H1 (cell line): ENCODE data around the gene S1PR3. TPM values are rescaled to one million over a fixed set of nuclear protein-coding genes. Genes with fewer than 3 reads are reported as not detected.

ENCODE experiments used
- CTCF ChIA-PET: fragments of 300-600 bp; sonication (Branson Sonifier 250); formaldehyde crosslinking; loops from one replicate; lab custom pipeline; 2021; ENCODE audit not compliant: partially characterized antibody; lab: Charles Lee
- POLR2A ChIA-PET: fragments of 300-600 bp; sonication (Branson Sonifier 250); formaldehyde crosslinking; loops from one replicate; lab custom pipeline; 2021; ENCODE audit warnings: inconsistent platforms; ENCODE audit not compliant: partially characterized antibody; lab: Charles Lee
- DNase-seq, 2 experiments: peaks; one replicate each; pipeline versions ENCODE4 v3.0.0 to v3.0.0-alpha.2; 2010 to 2022; ENCODE audit warnings: low spot score in 2 of 2, low read depth in 1 of 2, mixed read lengths in 1 of 2
- FAIRE-seq: peaks from 2 replicates; lab custom pipeline; 2011; peaks lifted over from hg19 to GRCh38; lab: Jason Lieb, UNC
- H2AFZ ChIP-seq: 2 replicates; pipeline ENCODE4 v1.8.1; 2012; ENCODE audit warnings: low read length, inconsistent platforms
- H2AK5ac ChIP-seq: 2 replicates; pipeline ENCODE4 v1.6.1; 2013; ENCODE audit warnings: low read depth, low read length
- H2BK120ac ChIP-seq: replicated peaks from 2 replicates; pipeline ENCODE3; 2013; ENCODE audit warnings: low read depth, low read length, inconsistent platforms
- H2BK12ac ChIP-seq: 2 replicates; pipeline ENCODE4 v1.6.1; 2013; ENCODE audit warnings: low read depth, low read length
- H2BK15ac ChIP-seq: 2 replicates; pipeline ENCODE4 v1.6.1; 2013; ENCODE audit warnings: low read length
- H2BK20ac ChIP-seq: 2 replicates; pipeline ENCODE4 v1.6.1; 2013; ENCODE audit warnings: low read length
- H2BK5ac ChIP-seq: 2 replicates; pipeline ENCODE4 v1.6.1; 2013; ENCODE audit warnings: low read depth, low read length
- H3K14ac ChIP-seq: 2 replicates; pipeline ENCODE4 v1.6.1; 2013; ENCODE audit warnings: inconsistent platforms; ENCODE audit not compliant: insufficient read length
- H3K18ac ChIP-seq: 2 replicates; pipeline ENCODE4 v1.6.1; 2013; ENCODE audit warnings: low read length; ENCODE audit errors: extremely low read depth
- H3K23ac ChIP-seq: 2 replicates; pipeline ENCODE4 v1.6.1; 2013; ENCODE audit warnings: inconsistent platforms; ENCODE audit not compliant: insufficient read length
- H3K23me2 ChIP-seq: 2 replicates; pipeline ENCODE4 v1.6.1; 2013; ENCODE audit warnings: low read depth, low read length
- H3K27ac ChIP-seq: 2 replicates; pipeline ENCODE4 v1.6.1; 2011; ENCODE audit warnings: low read depth, low read length, inconsistent platforms
- H3K27me3 ChIP-seq, 4 experiments: replicated peaks in 1 of 4; 1 replicate in 1 of 4; 2 replicates in 3 of 4; pipeline versions ENCODE4 v1.6.1 to v1.8.1; 2011 to 2013; ENCODE audit warnings: low read length in 3 of 4, mild to moderate bottlenecking in 3 of 4, inconsistent platforms in 2 of 4, mixed read lengths in 2 of 4, moderate library complexity in 1 of 4; ENCODE audit not compliant: control insufficient read depth in 3 of 4, insufficient read depth in 3 of 4; ENCODE audit errors: extremely low read depth in 1 of 4
- H3K36me3 ChIP-seq, 4 experiments: 2 replicates each; pipeline versions ENCODE4 v1.6.1 to v1.8.1; 2011 to 2013; ENCODE audit warnings: mild to moderate bottlenecking in 4 of 4, low read length in 3 of 4, moderate library complexity in 2 of 4, control low read depth in 1 of 4, inconsistent platforms in 1 of 4; ENCODE audit not compliant: insufficient read depth in 4 of 4, control insufficient read depth in 2 of 4
- H3K4ac ChIP-seq: replicated peaks from 2 replicates; pipeline ENCODE3; 2013; ENCODE audit warnings: low read length, low read depth, mixed read lengths, inconsistent platforms; ENCODE audit not compliant: insufficient read length
- H3K4me1 ChIP-seq, 4 experiments: replicated peaks in 1 of 4; 1 replicate in 1 of 4; 2 replicates in 3 of 4; pipeline versions ENCODE4 v1.6.1 to v1.8.1; 2011 to 2013; ENCODE audit warnings: low read length in 3 of 4, inconsistent platforms in 2 of 4, mixed read lengths in 1 of 4; ENCODE audit not compliant: insufficient read depth in 4 of 4, control insufficient read depth in 3 of 4
- H3K4me2 ChIP-seq, 2 experiments: 2 replicates each; pipeline versions ENCODE4 v1.6.1 to v1.8.1; 2011 to 2013; ENCODE audit warnings: low read depth in 2 of 2, low read length in 2 of 2, control low read depth in 1 of 2, inconsistent platforms in 1 of 2, mild to moderate bottlenecking in 1 of 2; ENCODE audit not compliant: insufficient read depth in 1 of 2
- H3K4me3 ChIP-seq, 4 experiments: fragments of 200-600, 300-600 bp in 1 of 4; sonication (generic), shearing (Covaris generic), sonication (Bioruptor Twin) in 1 of 4; 2 replicates each; pipeline versions ENCODE4 v1.5.1 to v1.8.1; 2011 to 2016; ENCODE audit warnings: low read length in 4 of 4, low read depth in 3 of 4, control low read depth in 2 of 4, inconsistent platforms in 2 of 4, mild to moderate bottlenecking in 2 of 4, mixed read lengths in 1 of 4, moderate library complexity in 1 of 4; ENCODE audit not compliant: insufficient read depth in 2 of 4; ENCODE audit errors: extremely low read depth in 1 of 4
- H3K56ac ChIP-seq: replicated peaks from 2 replicates; pipeline ENCODE3; 2013; ENCODE audit warnings: low read depth, mild to moderate bottlenecking, mixed read lengths, low read length, inconsistent platforms; ENCODE audit not compliant: insufficient read length
- H3K79me1 ChIP-seq: 2 replicates; pipeline ENCODE4 v1.6.1; 2013; ENCODE audit warnings: low read depth, low read length, control low read depth
- H3K79me2 ChIP-seq, 2 experiments: 2 replicates each; pipeline versions ENCODE4 v1.6.1 to v1.8.1; 2012 to 2013; ENCODE audit warnings: low read length in 2 of 2, mild to moderate bottlenecking in 2 of 2, inconsistent platforms in 1 of 2; ENCODE audit not compliant: insufficient read depth in 2 of 2, control insufficient read depth in 1 of 2
- H3K9ac ChIP-seq, 4 experiments: replicated peaks in 1 of 4; 1 replicate in 1 of 4; 2 replicates in 3 of 4; pipeline versions ENCODE4 v1.6.1 to v1.8.1; 2011 to 2013; ENCODE audit warnings: low read depth in 3 of 4, low read length in 3 of 4, control low read depth in 2 of 4, mild to moderate bottlenecking in 2 of 4, moderate library complexity in 2 of 4, inconsistent platforms in 1 of 4; ENCODE audit errors: extremely low read depth in 1 of 4
- H3K9me3 ChIP-seq, 2 experiments: 2 replicates each; pipeline versions ENCODE4 v1.6.1 to v1.8.1; 2012 to 2013; ENCODE audit warnings: mild to moderate bottlenecking in 2 of 2, moderate library complexity in 2 of 2, control low read depth in 1 of 2, inconsistent platforms in 1 of 2, low read depth in 1 of 2, low read length in 1 of 2, mixed read lengths in 1 of 2; ENCODE audit not compliant: insufficient read depth in 2 of 2
- H4K20me1 ChIP-seq, 2 experiments: replicated peaks in 1 of 2; 2 replicates each; pipeline versions ENCODE3 to v1.8.1; 2011 to 2013; ENCODE audit warnings: inconsistent platforms in 2 of 2, low read length in 2 of 2, mild to moderate bottlenecking in 1 of 2; ENCODE audit not compliant: insufficient read depth in 2 of 2, control insufficient read depth in 1 of 2
- H4K5ac ChIP-seq: 2 replicates; pipeline ENCODE4 v1.6.1; 2013; ENCODE audit warnings: low read length, low read depth, mixed read lengths, inconsistent platforms; ENCODE audit not compliant: insufficient read length
- H4K8ac ChIP-seq: 2 replicates; pipeline ENCODE4 v1.8.0; 2013; ENCODE audit warnings: mild to moderate bottlenecking, moderate library complexity, low read length, inconsistent platforms; ENCODE audit not compliant: insufficient read depth; ENCODE audit errors: extremely low read depth
- H4K91ac ChIP-seq: replicated peaks from 2 replicates; pipeline ENCODE3; 2013; ENCODE audit warnings: low read length, mixed read lengths, inconsistent platforms; ENCODE audit not compliant: insufficient read length
- CEBPB ChIP-seq: IDR thresholded peaks from 2 replicates; pipeline ENCODE4 v1.6.1; 2012; ENCODE audit warnings: low read depth, low read length
- CHD2 ChIP-seq: IDR thresholded peaks from 2 replicates; pipeline ENCODE4 v1.6.1; 2012; ENCODE audit warnings: low read length, improper control_type of control experiment
- GTF2F1 ChIP-seq: IDR thresholded peaks from 2 replicates; pipeline ENCODE4 v1.6.1; 2012; ENCODE audit warnings: low read depth, low read length, improper control_type of control experiment, borderline replicate concordance
- NANOG ChIP-seq: IDR thresholded peaks from 2 replicates; pipeline ENCODE4 v1.6.1; 2011; ENCODE audit warnings: low read length, low read depth, mild to moderate bottlenecking, inconsistent platforms; ENCODE audit not compliant: insufficient read depth, poor library complexity, severe bottlenecking
- PHF8 ChIP-seq: fragments of 200-600 bp; sonication (generic); conservative IDR thresholded peaks from 2 replicates; pipeline ENCODE4 v1.7.1; 2012; ENCODE audit warnings: low read depth, mild to moderate bottlenecking, inconsistent platforms, low read length, moderate library complexity
- POLR2A ChIP-seq, 2 experiments: IDR thresholded peaks; 1 replicate in 1 of 2; 2 replicates in 1 of 2; pipeline ENCODE4 v1.6.1; 2011; ENCODE audit warnings: low read depth in 2 of 2, low read length in 2 of 2, mild to moderate bottlenecking in 2 of 2; ENCODE audit errors: control extremely low read depth in 1 of 2
- POLR2AphosphoS5 ChIP-seq: IDR thresholded peaks from 2 replicates; pipeline ENCODE4 v1.6.1; 2011; ENCODE audit warnings: low read depth, low read length
- RBBP5 ChIP-seq: IDR thresholded peaks from 2 replicates; pipeline ENCODE4 v1.7.1; 2012; ENCODE audit warnings: low read depth, mild to moderate bottlenecking, inconsistent platforms, low read length, moderate library complexity, borderline replicate concordance
- SIRT6 ChIP-seq: IDR thresholded peaks from one replicate; pipeline ENCODE4 v1.7.1; 2012; ENCODE audit warnings: low read length, inconsistent platforms
- SP1 ChIP-seq: IDR thresholded peaks from 2 replicates; pipeline ENCODE4 v1.6.1; 2011; ENCODE audit warnings: low read depth, low read length
- SP4 ChIP-seq: IDR thresholded peaks from 2 replicates; pipeline ENCODE4 v1.6.1; 2012; ENCODE audit warnings: low read length, inconsistent platforms
- TBP ChIP-seq: IDR thresholded peaks from 2 replicates; pipeline ENCODE4 v1.6.1; 2011; ENCODE audit warnings: low read depth, low read length, improper control_type of control experiment
- USF2 ChIP-seq: IDR thresholded peaks from 2 replicates; pipeline ENCODE4 v1.6.1; 2011; ENCODE audit warnings: low read length, improper control_type of control experiment
- ZNF274 ChIP-seq: IDR thresholded peaks from 2 replicates; pipeline ENCODE4 v1.7.0; 2012; ENCODE audit warnings: low read length, borderline replicate concordance; ENCODE audit errors: extremely low read depth
- WGBS, 2 experiments: shearing (Covaris generic) in 1 of 2; methylation state at CpG; one replicate each; pipeline versions ENCODE4 v1.1.6 to v1.1.7; 2013 to 2015; ENCODE audit warnings: low lambda C conversion rate in 2 of 2, mixed read lengths in 2 of 2, inconsistent platforms in 1 of 2, low coverage in 1 of 2, missing lambda C conversion rate in 1 of 2; ENCODE audit not compliant: insufficient replicate concordance in 2 of 2, insufficient coverage in 1 of 2, insufficient read length in 1 of 2; ENCODE audit errors: extremely low coverage in 1 of 2, missing lambda C conversion rate in 1 of 2; 5-methylcytosine and 5-hydroxymethylcytosine counted together
- polyA plus RNA-seq, 7 experiments: library from polyadenylated mRNA; depleted of rRNA in 3 of 7; stranded (reverse) in 5 of 7; unstranded in 2 of 7; fragments of >200 nt in 5 of 7; fragments of 200-250 nt in 2 of 7; gene quantifications; 1 replicate in 5 of 7; 2 replicates in 1 of 7; 4 replicates in 1 of 7; pipeline versions ENCODE4 v1.2.1 to v1.2.3, GENCODE V29; 2011 to 2013; ENCODE audit warnings: missing spikeins in 2 of 7, mixed read lengths in 2 of 7
- total RNA-seq: library from RNA; stranded (reverse); fragmentation: NEBNext Ultra II Directional; extraction: Animal tissue kit (Norgen Biotek cat#: 25700); gene quantifications from 2 replicates; pipeline ENCODE4 v1.2.1, GENCODE V29; 2021
- TF ChIP-seq, protein P1 (sequence below): IDR thresholded peaks from 2 replicates; pipeline ENCODE4 v1.6.1; 2012; ENCODE audit warnings: inconsistent platforms

S1PR3 gene
- total and polyA plus RNA-seq, 2 of the 8 experiments (the other 6 are each of a cell fraction or from before 2014, with no cell fraction given), result 3.7 to 6.4 TPM

GRCh38 chr9:88974641-88975040, 16.6 kb upstream of the S1PR3 start:
- Histone ChIP-seq H3K9me3 (peaks cover under 1 to 1% of the 10 kb centered on the region in 2 experiments; a peak in 1 of 4 replicates), H3K36me3 (peaks cover 0 to 2% (median 0%) of the 10 kb centered on the region in 4 experiments; a peak in 1 of 8 replicates), H3K4me2 (no peak overlapping the region), H4K20me1 (peaks cover 0 to 12% of the 10 kb centered on the region in 2 experiments), H2BK20ac (no peak overlapping the region), H3K27me3 (no peaks in the 10 kb centered on the region), H4K5ac (no peak overlapping the region), H3K18ac (no peak overlapping the region), H2AK5ac (peak overlapping the region; percentile 91; the same call in 1 of the 2 replicates), H3K27ac (no peak overlapping the region), H2BK5ac (no peak overlapping the region), H3K4ac (no peak overlapping the region), H3K23me2 (peaks cover 12% of the 10 kb centered on the region), H3K4me1 (peaks cover 0 to 4% (median 2%) of the 10 kb centered on the region in 4 experiments; a peak in 3 of 7 replicates), H2AFZ (no peak overlapping the region), H2BK12ac (no peak overlapping the region), H3K14ac (no peak overlapping the region), H2BK120ac (no peak overlapping the region), H3K9ac (no peak overlapping the region), H3K23ac (no peak overlapping the region), H3K79me1 (no peaks in the 10 kb centered on the region), H4K8ac (no peak overlapping the region), H3K79me2 (peaks cover 0 to 5% of the 10 kb centered on the region in 2 experiments; a peak in 2 of 4 replicates), H2BK15ac (no peak overlapping the region), H4K91ac (no peak overlapping the region), H3K4me3 (no peak overlapping the region), H3K56ac (no peak overlapping the region)
- FAIRE-seq (no peak), DNase-seq (no peak)
- POLR2A ChIA-PET, result no interaction called here
- WGBS, 2 experiments, result 83 to 100% methylated on average over 1 to 7 of the region's 7 CpGs
- no peak for TF ChIP-seq ZNF274
- TF ChIP-seq POLR2AphosphoS5, result no peak
- TF ChIP-seq, protein P1, sequence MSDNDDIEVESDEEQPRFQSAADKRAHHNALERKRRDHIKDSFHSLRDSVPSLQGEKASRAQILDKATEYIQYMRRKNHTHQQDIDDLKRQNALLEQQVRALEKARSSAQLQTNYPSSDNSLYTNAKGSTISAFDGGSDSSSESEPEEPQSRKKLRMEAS, result no peak
- no peak for TF ChIP-seq USF2
- TF ChIP-seq SP1, result no peak
- TF ChIP-seq SP4, result no peak
- no peak for TF ChIP-seq CEBPB
- TF ChIP-seq SIRT6, result no peak
- no peak for TF ChIP-seq NANOG
- TF ChIP-seq GTF2F1, result no peak
- no peak for TF ChIP-seq POLR2A (IDR thresholded peaks at IDR 0.05; ENCODE audit: control extremely low read depth in 1 of 2, low read depth in 2 of 2, low read length in 2 of 2)
- no peak for TF ChIP-seq RBBP5
- no peak for TF ChIP-seq TBP
- TF ChIP-seq PHF8, result no peak
- TF ChIP-seq CHD2, result no peak
- CTCF ChIA-PET, result no interaction called here
